ENCODE data around the gene DENND6B.

Gene DENND6B

GRCh38 chr22:50286275-50286674 lies 40.5 kb downstream of the DENND6B start:
- no peak overlapping the region for H3K4me3 ChIP-seq (ENCODE audit: low read length)
- no peak for TF ChIP-seq ZNF274 (IDR thresholded peaks at IDR 0.05; ENCODE audit: low read depth, low read length)

- no peak for TF ChIP-seq ZNF274 (IDR thresholded peaks at IDR 0.05; ENCODE audit: low read depth, low read length)
- H3K4me3 ChIP-seq (ENCODE audit: low read length) = no peak overlapping the region
Observed at GRCh38 chr22:50285568-50286229, 41.1 kb downstream of the DENND6B start.

- no peak overlapping the region for H3K4me3 ChIP-seq (ENCODE audit: low read length)
- TF ChIP-seq ZNF274 (IDR thresholded peaks at IDR 0.05; ENCODE audit: low read depth, low read length) = no peak
Observed at GRCh38 chr22:50284479-50284878, 42.3 kb downstream of the DENND6B start.

- no peak for TF ChIP-seq ZNF274 (IDR thresholded peaks at IDR 0.05; ENCODE audit: low read depth, low read length)
- H3K4me3 ChIP-seq (ENCODE audit: low read length) = no peak overlapping the region
Observed at GRCh38 chr22:50283821-50284220, 43.0 kb downstream of the DENND6B start.

GRCh38 chr22:50282361-50283155 lies 44.3 kb downstream of the DENND6B start:
- H3K4me3 ChIP-seq (ENCODE audit: low read length) = no peak overlapping the region
- TF ChIP-seq ZNF274 (IDR thresholded peaks at IDR 0.05; ENCODE audit: low read depth, low read length) = no peak

- no peak for TF ChIP-seq ZNF274 (IDR thresholded peaks at IDR 0.05; ENCODE audit: low read depth, low read length)
- H3K4me3 ChIP-seq (ENCODE audit: low read length) = no peak overlapping the region
Observed at GRCh38 chr22:50281957-50282356, 44.9 kb downstream of the DENND6B start.

- no peak overlapping the region for H3K4me3 ChIP-seq (ENCODE audit: low read length)
- no peak for TF ChIP-seq ZNF274 (IDR thresholded peaks at IDR 0.05; ENCODE audit: low read depth, low read length)
Observed at GRCh38 chr22:50281384-50281760, 45.4 kb downstream of the DENND6B start.

- no peak overlapping the region for H3K4me3 ChIP-seq (ENCODE audit: low read length)
- no peak for TF ChIP-seq ZNF274 (IDR thresholded peaks at IDR 0.05; ENCODE audit: low read depth, low read length)
Observed at GRCh38 chr22:50280708-50281383, 46.0 kb downstream of the DENND6B start.

- no peak overlapping the region for H3K4me3 ChIP-seq (ENCODE audit: low read length)
- TF ChIP-seq ZNF274 (IDR thresholded peaks at IDR 0.05; ENCODE audit: low read depth, low read length) = no peak
Observed at GRCh38 chr22:50280022-50280707, 46.6 kb downstream of the DENND6B start.

GRCh38 chr22:50278956-50279619 lies 47.7 kb downstream of the DENND6B start:
- no peak for TF ChIP-seq ZNF274 (IDR thresholded peaks at IDR 0.05; ENCODE audit: low read depth, low read length)

GRCh38 chr22:50278461-50278860 lies 48.4 kb downstream of the DENND6B start:
- H3K4me3 ChIP-seq (ENCODE audit: low read length) = no peak overlapping the region
- no peak for TF ChIP-seq ZNF274 (IDR thresholded peaks at IDR 0.05; ENCODE audit: low read depth, low read length)

More at GRCh38 chr22:50278956-50279619, 47.7 kb downstream of the DENND6B start:
- H3K4me3 ChIP-seq (ENCODE audit: low read length) = no peak overlapping the region

- no peak overlapping the region for H3K4me3 ChIP-seq (ENCODE audit: low read length)
- no peak for TF ChIP-seq ZNF274 (IDR thresholded peaks at IDR 0.05; ENCODE audit: low read depth, low read length)
Observed at GRCh38 chr22:50277761-50278160, 49.1 kb downstream of the DENND6B start.

- H3K4me3 ChIP-seq (ENCODE audit: low read length) = no peak overlapping the region
- TF ChIP-seq ZNF274 (IDR thresholded peaks at IDR 0.05; ENCODE audit: low read depth, low read length) = no peak
Observed at GRCh38 chr22:50276143-50276542, 50.7 kb downstream of the DENND6B start.

All from GM08714 (cell line).